Astrocyte of the cerebellum (primary cell): ENCODE data around the gene PSMC4.
A peak's percentile ranks its signal among the peaks of the same experiment; 100 is the strongest.

Experiments
- DNase-seq: peaks from one replicate; pipeline ENCODE4 v3.0.0-alpha.2; 2011; ENCODE audit warnings: low read depth
- H3K4me3 ChIP-seq: 2 replicates; pipeline ENCODE4 v1.5.1; 2011; ENCODE audit warnings: mild to moderate bottlenecking, low read depth, low read length, moderate library complexity
- CTCF ChIP-seq: IDR thresholded peaks from 2 replicates; pipeline ENCODE4 v1.5.1; 2012; ENCODE audit warnings: low read length, low read depth, moderate library complexity, mild to moderate bottlenecking; ENCODE audit errors: missing control alignments
- in situ Hi-C: cut with HindIII; loops from 2 replicates; pipeline ENCODE4 v1.10.0; 2017; ENCODE audit warnings: low sequenced_read_pairs

Gene PSMC4

DNA sequence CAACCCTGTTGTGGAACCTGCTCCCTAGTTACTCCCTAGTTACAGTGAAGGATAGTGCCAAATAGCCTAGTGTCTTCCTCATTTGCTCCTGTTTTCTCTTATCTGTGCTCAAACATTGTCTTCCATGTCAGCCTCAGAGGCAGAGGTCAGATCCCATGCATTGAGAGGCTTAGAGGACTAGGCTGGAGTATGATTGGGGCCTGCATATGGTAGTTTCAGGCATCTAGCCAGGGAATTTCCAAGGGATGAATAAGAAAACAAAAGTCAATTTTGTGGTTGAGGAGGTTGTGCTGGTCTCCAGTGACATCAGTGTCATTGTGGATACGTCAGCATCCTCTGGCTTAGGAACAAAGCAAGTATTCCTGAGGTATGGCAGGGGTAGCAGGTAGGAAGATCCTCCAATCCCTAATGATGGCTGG lies 35.3 kb downstream of the PSMC4 start:
- no peak for TF ChIP-seq CTCF
- H3K4me3 ChIP-seq: no peak overlapping the region
- DNase-seq: peak; percentile 55
- in situ Hi-C loops: no loop called here

DNA sequence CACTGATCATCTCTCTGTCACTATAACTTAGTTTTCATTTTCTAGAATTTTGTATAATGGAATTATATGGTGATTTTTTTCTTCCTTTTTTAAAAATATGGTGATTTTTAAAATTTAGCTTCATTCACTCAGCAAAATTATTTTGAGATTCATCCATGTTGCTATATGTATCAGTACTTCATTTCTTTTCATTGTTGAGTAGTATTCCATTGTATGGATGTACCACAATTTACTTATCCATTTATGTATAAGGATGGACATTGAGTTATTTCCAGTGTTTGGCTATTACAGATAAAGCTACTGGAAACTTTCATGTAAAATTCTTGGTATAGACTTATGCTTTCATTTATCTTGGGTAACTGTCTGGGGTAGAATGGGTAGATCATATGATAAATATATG lies 38.7 kb downstream of the PSMC4 start:
- DNase-seq: no peak
- in situ Hi-C loops: no loop called here
- no peak overlapping the region for H3K4me3 ChIP-seq
- no peak for TF ChIP-seq CTCF

GRCh38 chr19:40013991-40014390 lies 43.0 kb downstream of the PSMC4 start:
- TF ChIP-seq CTCF: no peak

DNA sequence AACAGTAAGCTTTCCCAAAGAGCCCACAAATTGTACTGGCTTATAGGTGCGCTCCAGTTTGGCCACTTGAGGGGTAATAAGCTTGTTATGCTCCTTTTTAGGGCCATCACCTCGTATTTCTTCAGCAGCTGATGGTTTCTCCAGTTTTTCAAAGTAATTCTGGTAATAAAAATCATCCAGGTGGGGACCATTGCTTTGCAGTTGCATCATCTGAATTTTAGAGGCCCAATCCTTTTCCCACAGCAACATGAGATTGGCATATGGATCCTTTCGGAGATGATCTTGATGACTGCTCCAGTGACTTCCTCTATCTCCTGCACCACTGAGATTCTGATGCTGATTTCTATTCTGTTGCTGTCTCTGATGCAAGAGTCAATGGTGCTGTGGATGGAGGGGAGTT lies 53.0 kb downstream of the PSMC4 start:
- no peak overlapping the region for H3K4me3 ChIP-seq
- no peak for DNase-seq
- in situ Hi-C loops: loop anchor here (5.0 kb wide), 1 partner anchor 33 kb away; the partner anchor contains the start of gene ZNF780B
- TF ChIP-seq CTCF: no peak

More at GRCh38 chr19:40013991-40014390, 43.0 kb downstream of the PSMC4 start:
- in situ Hi-C loops: no loop called here
- DNase-seq: no peak
- H3K4me3 ChIP-seq: no peak overlapping the region

GRCh38 chr19:40025938-40026596 lies 55.1 kb downstream of the PSMC4 start:
- DNase-seq: no peak
- TF ChIP-seq CTCF: no peak
- in situ Hi-C loops: no loop called here
- H3K4me3 ChIP-seq: no peak overlapping the region

DNA sequence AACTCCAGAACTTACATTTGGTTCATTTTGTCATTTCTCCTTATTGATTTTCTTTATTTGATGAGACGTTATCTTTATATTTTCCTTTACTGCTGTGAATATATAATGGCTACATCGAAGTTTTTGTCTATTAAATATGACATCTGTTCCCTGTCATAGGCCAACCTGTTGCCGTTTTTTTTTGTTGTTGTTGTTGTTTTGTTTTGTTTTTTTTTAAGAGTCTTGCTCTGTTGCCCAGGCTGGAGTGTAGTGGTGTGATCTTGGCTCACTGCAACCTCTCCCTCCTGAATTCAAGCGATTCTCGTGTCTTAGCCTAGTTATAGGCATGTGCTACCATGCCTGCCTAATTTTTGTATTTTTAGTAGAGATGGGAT lies 55.6 kb downstream of the PSMC4 start:
- DNase-seq: no peak

More for the DNA sequence above, 55.6 kb downstream of the PSMC4 start:
- in situ Hi-C loops: no loop called here
- no peak for TF ChIP-seq CTCF
- H3K4me3 ChIP-seq: no peak overlapping the region
